ENCODE measurements around the gene MED31. TPM values are rescaled to one million over a fixed set of nuclear protein-coding genes. Genes with fewer than 3 reads are reported as not detected.
A peak's percentile ranks its signal among the peaks of the same experiment; 100 is the strongest.

MED31 gene
- total and polyA plus RNA-seq, 2 of the 13 experiments (the other 11 are each of a cell fraction or from before 2014, with no cell fraction given) = 19.0 to 20.9 TPM

GRCh38 chr17:6640536-6641246 lies 10.7 kb downstream of the MED31 start, which contains the start of the genes KIAA0753 and TXNDC17 (continued):
- TF ChIP-seq ZBTB2 (CRISPR knock-in tag; IDR thresholded peaks at IDR 0.05; ENCODE audit: low read depth) = peak; percentile 62; the same call in 1 of the 2 replicates
- no peak; the same call in 1 of the 2 replicates for TF ChIP-seq ZKSCAN5 (CRISPR knock-in tag; IDR thresholded peaks at IDR 0.05)
- TF ChIP-seq AHR (CRISPR knock-in tag; IDR thresholded peaks at IDR 0.05) = no peak
- no peak; the same call in 1 of the 2 replicates for TF ChIP-seq PRDM10 (CRISPR knock-in tag; IDR thresholded peaks at IDR 0.05; ENCODE audit: low read depth)
- no peak for TF ChIP-seq USF2 (IDR thresholded peaks at IDR 0.05; ENCODE audit: low read depth, low read length)
- no peak; the same call in 1 of the 2 replicates for TF ChIP-seq USF2 (CRISPR knock-in tag; IDR thresholded peaks at IDR 0.05; ENCODE audit: borderline replicate concordance)
- no peak for TF ChIP-seq ZNF460 (CRISPR knock-in tag; IDR thresholded peaks at IDR 0.05; ENCODE audit: borderline replicate concordance)
- TF ChIP-seq KAT8 (CRISPR knock-in tag; IDR thresholded peaks at IDR 0.05) = peak; percentile 94
- no peak; the same call in 1 of the 2 replicates for TF ChIP-seq GMEB2 (CRISPR knock-in tag; IDR thresholded peaks at IDR 0.05; ENCODE audit: low read depth)
- TF ChIP-seq IRF9 (CRISPR knock-in tag; IDR thresholded peaks at IDR 0.05; ENCODE audit: borderline replicate concordance) = no peak; the same call in 1 of the 2 replicates
- TF ChIP-seq ZNF280D (CRISPR knock-in tag; IDR thresholded peaks at IDR 0.05) = peak; percentile 67
- peak; percentile 68; the same call in 1 of the 2 replicates for TF ChIP-seq ZNF614 (CRISPR knock-in tag; IDR thresholded peaks at IDR 0.05; ENCODE audit: borderline replicate concordance)
- no peak for TF ChIP-seq ZNF75D (CRISPR knock-in tag; IDR thresholded peaks at IDR 0.05; ENCODE audit: borderline replicate concordance)

All from HepG2 (cell line).